ENCODE results near the gene ACAN. TPM values are rescaled to one million over a fixed set of nuclear protein-coding genes. Genes with fewer than 3 reads are reported as not detected.

The ACAN gene
- total RNA-seq, 1 experiment from 2014 or later: 1.4 TPM

GRCh38 chr15:88845616-88846015 is 42.4 kb downstream of the ACAN start:
- no peak overlapping the region for H3K27ac Mint-ChIP-seq
- no peak for ATAC-seq
- TF ChIP-seq ATF3 (CRISPR knock-in tag; conservative IDR thresholded peaks at IDR 0.05) (no peak), JAZF1 (CRISPR knock-in tag; IDR thresholded peaks at IDR 0.05) (no peak), OVOL2 (CRISPR knock-in tag; IDR thresholded peaks at IDR 0.05; ENCODE audit: borderline replicate concordance) (no peak), ATF1 (CRISPR knock-in tag; IDR thresholded peaks at IDR 0.05) (no peak), ELF4 (CRISPR knock-in tag; IDR thresholded peaks at IDR 0.05; ENCODE audit: low read depth) (no peak), USF2 (CRISPR knock-in tag; IDR thresholded peaks at IDR 0.05) (no peak), SP1 (CRISPR knock-in tag; conservative IDR thresholded peaks at IDR 0.05) (no peak), ZBTB21 (CRISPR knock-in tag; IDR thresholded peaks at IDR 0.05; ENCODE audit: borderline replicate concordance) (no peak), ZNF263 (CRISPR knock-in tag; IDR thresholded peaks at IDR 0.05; ENCODE audit: low read depth) (no peak), SMAD3 (CRISPR knock-in tag; IDR thresholded peaks at IDR 0.05; ENCODE audit: borderline replicate concordance) (no peak), KAT7 (CRISPR knock-in tag; IDR thresholded peaks at IDR 0.05; ENCODE audit: borderline replicate concordance) (no peak), NR3C1 (CRISPR knock-in tag; conservative IDR thresholded peaks at IDR 0.05; ENCODE audit: low read depth) (no peak), IRF1 (CRISPR knock-in tag; IDR thresholded peaks at IDR 0.05) (no peak), ZNF281 (CRISPR knock-in tag; IDR thresholded peaks at IDR 0.05) (no peak)
- TF ChIP-seq, protein P1, sequence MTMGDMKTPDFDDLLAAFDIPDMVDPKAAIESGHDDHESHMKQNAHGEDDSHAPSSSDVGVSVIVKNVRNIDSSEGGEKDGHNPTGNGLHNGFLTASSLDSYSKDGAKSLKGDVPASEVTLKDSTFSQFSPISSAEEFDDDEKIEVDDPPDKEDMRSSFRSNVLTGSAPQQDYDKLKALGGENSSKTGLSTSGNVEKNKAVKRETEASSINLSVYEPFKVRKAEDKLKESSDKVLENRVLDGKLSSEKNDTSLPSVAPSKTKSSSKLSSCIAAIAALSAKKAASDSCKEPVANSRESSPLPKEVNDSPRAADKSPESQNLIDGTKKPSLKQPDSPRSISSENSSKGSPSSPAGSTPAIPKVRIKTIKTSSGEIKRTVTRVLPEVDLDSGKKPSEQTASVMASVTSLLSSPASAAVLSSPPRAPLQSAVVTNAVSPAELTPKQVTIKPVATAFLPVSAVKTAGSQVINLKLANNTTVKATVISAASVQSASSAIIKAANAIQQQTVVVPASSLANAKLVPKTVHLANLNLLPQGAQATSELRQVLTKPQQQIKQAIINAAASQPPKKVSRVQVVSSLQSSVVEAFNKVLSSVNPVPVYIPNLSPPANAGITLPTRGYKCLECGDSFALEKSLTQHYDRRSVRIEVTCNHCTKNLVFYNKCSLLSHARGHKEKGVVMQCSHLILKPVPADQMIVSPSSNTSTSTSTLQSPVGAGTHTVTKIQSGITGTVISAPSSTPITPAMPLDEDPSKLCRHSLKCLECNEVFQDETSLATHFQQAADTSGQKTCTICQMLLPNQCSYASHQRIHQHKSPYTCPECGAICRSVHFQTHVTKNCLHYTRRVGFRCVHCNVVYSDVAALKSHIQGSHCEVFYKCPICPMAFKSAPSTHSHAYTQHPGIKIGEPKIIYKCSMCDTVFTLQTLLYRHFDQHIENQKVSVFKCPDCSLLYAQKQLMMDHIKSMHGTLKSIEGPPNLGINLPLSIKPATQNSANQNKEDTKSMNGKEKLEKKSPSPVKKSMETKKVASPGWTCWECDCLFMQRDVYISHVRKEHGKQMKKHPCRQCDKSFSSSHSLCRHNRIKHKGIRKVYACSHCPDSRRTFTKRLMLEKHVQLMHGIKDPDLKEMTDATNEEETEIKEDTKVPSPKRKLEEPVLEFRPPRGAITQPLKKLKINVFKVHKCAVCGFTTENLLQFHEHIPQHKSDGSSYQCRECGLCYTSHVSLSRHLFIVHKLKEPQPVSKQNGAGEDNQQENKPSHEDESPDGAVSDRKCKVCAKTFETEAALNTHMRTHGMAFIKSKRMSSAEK (CRISPR knock-in tag; IDR thresholded peaks at IDR 0.05; ENCODE audit: borderline replicate concordance): no peak
- H3K27me3 Mint-ChIP-seq (ENCODE audit: low read depth): no peaks in the 10 kb centered on the region; the same call in 1 of the 2 replicates
- H3K4me3 Mint-ChIP-seq: no peak overlapping the region
- ChIA-PET POLR2A (no interaction called here), CTCF (interaction anchor here (0.8 to 1.0 kb wide), 2 partner anchors 21 to 33 kb away, joined by 3 to 4 read pairs; no protein-coding TSS in a partner anchor)
- no peak for DNase-seq (ENCODE audit: low spot score)
- no peaks in the 10 kb centered on the region for H3K36me3 Mint-ChIP-seq
- H3K4me1 Mint-ChIP-seq: no peaks in the 10 kb centered on the region
- H3K9me3 Mint-ChIP-seq: no peaks in the 10 kb centered on the region

DNA sequence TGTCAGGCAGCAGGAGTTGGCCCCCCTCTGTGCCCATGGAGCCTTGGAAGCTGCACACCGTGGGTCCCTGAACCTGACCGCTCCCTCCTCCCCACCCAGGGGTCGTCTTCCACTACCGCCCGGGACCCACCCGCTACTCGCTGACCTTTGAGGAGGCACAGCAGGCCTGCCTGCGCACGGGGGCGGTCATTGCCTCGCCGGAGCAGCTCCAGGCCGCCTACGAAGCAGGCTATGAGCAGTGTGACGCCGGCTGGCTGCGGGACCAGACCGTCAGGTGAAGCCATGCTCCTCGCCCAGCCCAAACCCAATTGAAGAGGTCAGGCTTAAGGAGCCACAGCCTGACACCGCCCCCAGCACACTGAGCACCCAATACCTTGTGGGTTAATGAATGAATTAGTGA is 43.9 kb downstream of the ACAN start:
- no peaks in the 10 kb centered on the region for H3K4me1 Mint-ChIP-seq
- ChIA-PET CTCF (no interaction called here), POLR2A (no interaction called here)
- no peak overlapping the region for H3K4me3 Mint-ChIP-seq
- H3K27me3 Mint-ChIP-seq (ENCODE audit: low read depth): no peaks in the 10 kb centered on the region; the same call in 1 of the 2 replicates
- no peaks in the 10 kb centered on the region for H3K36me3 Mint-ChIP-seq
- DNase-seq (ENCODE audit: low spot score) (no peak), ATAC-seq (no peak)
- no peaks in the 10 kb centered on the region for H3K9me3 Mint-ChIP-seq
- no peak overlapping the region for H3K27ac Mint-ChIP-seq
- no peak for TF ChIP-seq OVOL2 (CRISPR knock-in tag; IDR thresholded peaks at IDR 0.05; ENCODE audit: borderline replicate concordance)
- no peak for TF ChIP-seq MXD4 (CRISPR knock-in tag; IDR thresholded peaks at IDR 0.05; ENCODE audit: borderline replicate concordance)
- TF ChIP-seq, protein P2, sequence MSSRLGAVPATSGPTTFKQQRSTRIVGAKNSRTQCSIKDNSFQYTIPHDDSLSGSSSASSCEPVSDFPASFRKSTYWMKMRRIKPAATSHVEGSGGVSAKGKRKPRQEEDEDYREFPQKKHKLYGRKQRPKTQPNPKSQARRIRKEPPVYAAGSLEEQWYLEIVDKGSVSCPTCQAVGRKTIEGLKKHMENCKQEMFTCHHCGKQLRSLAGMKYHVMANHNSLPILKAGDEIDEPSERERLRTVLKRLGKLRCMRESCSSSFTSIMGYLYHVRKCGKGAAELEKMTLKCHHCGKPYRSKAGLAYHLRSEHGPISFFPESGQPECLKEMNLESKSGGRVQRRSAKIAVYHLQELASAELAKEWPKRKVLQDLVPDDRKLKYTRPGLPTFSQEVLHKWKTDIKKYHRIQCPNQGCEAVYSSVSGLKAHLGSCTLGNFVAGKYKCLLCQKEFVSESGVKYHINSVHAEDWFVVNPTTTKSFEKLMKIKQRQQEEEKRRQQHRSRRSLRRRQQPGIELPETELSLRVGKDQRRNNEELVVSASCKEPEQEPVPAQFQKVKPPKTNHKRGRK (CRISPR knock-in tag; IDR thresholded peaks at IDR 0.05; ENCODE audit: borderline replicate concordance): no peak
- TF ChIP-seq CBFB (CRISPR knock-in tag; IDR thresholded peaks at IDR 0.05; ENCODE audit: low read depth): no peak
- no peak for TF ChIP-seq ZNF219 (CRISPR knock-in tag; IDR thresholded peaks at IDR 0.05; ENCODE audit: borderline replicate concordance)
- no peak for TF ChIP-seq NFE2L1 (CRISPR knock-in tag; IDR thresholded peaks at IDR 0.05)
- no peak for TF ChIP-seq TEAD1 (CRISPR knock-in tag; IDR thresholded peaks at IDR 0.05)
- TF ChIP-seq NFATC4 (CRISPR knock-in tag; IDR thresholded peaks at IDR 0.05): no peak
- TF ChIP-seq SMAD4 (CRISPR knock-in tag; IDR thresholded peaks at IDR 0.05): no peak
- TF ChIP-seq, protein P3, sequence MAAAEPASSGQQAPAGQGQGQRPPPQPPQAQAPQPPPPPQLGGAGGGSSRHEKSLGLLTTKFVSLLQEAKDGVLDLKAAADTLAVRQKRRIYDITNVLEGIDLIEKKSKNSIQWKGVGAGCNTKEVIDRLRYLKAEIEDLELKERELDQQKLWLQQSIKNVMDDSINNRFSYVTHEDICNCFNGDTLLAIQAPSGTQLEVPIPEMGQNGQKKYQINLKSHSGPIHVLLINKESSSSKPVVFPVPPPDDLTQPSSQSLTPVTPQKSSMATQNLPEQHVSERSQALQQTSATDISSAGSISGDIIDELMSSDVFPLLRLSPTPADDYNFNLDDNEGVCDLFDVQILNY (CRISPR knock-in tag; IDR thresholded peaks at IDR 0.05): no peak
- TF ChIP-seq FOXK1 (CRISPR knock-in tag; IDR thresholded peaks at IDR 0.05): no peak
- TF ChIP-seq PRRX2 (CRISPR knock-in tag; IDR thresholded peaks at IDR 0.05): no peak

All from WTC11 (cell line).